Tibial artery (tissue), 4 donors: ENCODE results near the gene CHST1.

Experiments used
- DNase-seq, 2 donors: peaks; one replicate each; pipeline ENCODE4 v3.0.0-alpha.2; 2019
- H3K27ac ChIP-seq, 2 donors: fragments of 200-600 bp; sonication (generic) in 1 of 2; 1 replicate in 1 of 2; 2 replicates in 1 of 2; pipeline ENCODE4 v1.5.1; 2018 to 2019; ENCODE audit warnings: mild to moderate bottlenecking in 1 of 2
- H3K27me3 ChIP-seq, 2 donors: fragments of 200-600 bp; sonication (generic) in 1 of 2; one replicate each; pipeline versions ENCODE4 v1.5.1 to v1.6.0; 2016 to 2019
- H3K36me3 ChIP-seq, 3 donors: fragments of 200-600 bp; sonication (generic) in 2 of 3; one replicate each; pipeline ENCODE4 v1.5.1; 2016 to 2019; ENCODE audit warnings: mild to moderate bottlenecking in 2 of 3
- H3K4me1 ChIP-seq, 4 donors: fragments of 200-600 bp; sonication (generic) in 2 of 4; 1 replicate in 3 of 4; 2 replicates in 1 of 4; pipeline ENCODE4 v1.5.1; 2016 to 2019
- H3K4me3 ChIP-seq, 2 donors: fragments of 200-600 bp; sonication (generic) in 1 of 2; 1 replicate in 1 of 2; 2 replicates in 1 of 2; pipeline ENCODE4 v1.5.1; 2018 to 2019; ENCODE audit warnings: mild to moderate bottlenecking in 2 of 2
- H3K9me3 ChIP-seq, 3 donors: fragments of 200-600 bp; sonication (generic) in 1 of 3; one replicate each; pipeline ENCODE4 v1.5.1; 2016 to 2019
- intact Hi-C: fragments of 100-400 bp; cut with DNase I; formaldehyde crosslinking; loops from one replicate; pipeline ENCODE4 v1.15.0; 2023; ENCODE audit warnings: low total_unique reads
- TF ChIP-seq, protein P1 (sequence below), 2 experiments: fragments of 200-600 bp in 1 of 2; fragments of 450-650 bp in 1 of 2; IDR thresholded peaks; one replicate each; pipeline ENCODE4 v1.5.1; 2017 to 2019; ENCODE audit warnings: antibody characterized with exemption in 2 of 2, mild to moderate bottlenecking in 1 of 2, moderate library complexity in 1 of 2

The CHST1 gene

DNA sequence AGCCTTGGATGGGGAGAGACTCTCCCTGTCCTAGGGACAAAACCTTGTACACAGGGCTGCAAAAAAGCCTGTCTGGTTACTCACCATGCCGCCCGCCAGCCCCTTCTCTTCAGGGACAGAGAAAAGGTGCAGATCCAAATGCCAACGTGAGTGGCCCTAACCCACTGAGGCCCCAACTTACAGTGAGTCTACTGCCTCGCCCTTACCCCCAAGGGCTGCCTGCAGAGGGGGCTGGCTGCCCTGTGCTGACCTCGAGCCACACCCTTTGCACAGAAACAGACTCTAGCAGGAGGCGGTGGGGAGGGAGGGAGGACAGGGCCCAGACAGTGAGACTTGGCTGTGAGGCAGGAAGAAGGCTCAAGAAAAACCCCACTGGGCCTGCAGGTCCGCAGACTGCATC is 13.6 kb upstream of the CHST1 start:
- Histone ChIP-seq H3K27me3 (no peaks in the 10 kb centered on the region), H3K36me3 (no peaks in the 10 kb centered on the region), H3K4me1 (no peaks in the 10 kb centered on the region), H3K4me3 (no peak overlapping the region), H3K27ac (no peak overlapping the region), H3K9me3 (no peaks in the 10 kb centered on the region)
- intact Hi-C loops: no loop called here
- no peak for DNase-seq
- TF ChIP-seq, protein P1, sequence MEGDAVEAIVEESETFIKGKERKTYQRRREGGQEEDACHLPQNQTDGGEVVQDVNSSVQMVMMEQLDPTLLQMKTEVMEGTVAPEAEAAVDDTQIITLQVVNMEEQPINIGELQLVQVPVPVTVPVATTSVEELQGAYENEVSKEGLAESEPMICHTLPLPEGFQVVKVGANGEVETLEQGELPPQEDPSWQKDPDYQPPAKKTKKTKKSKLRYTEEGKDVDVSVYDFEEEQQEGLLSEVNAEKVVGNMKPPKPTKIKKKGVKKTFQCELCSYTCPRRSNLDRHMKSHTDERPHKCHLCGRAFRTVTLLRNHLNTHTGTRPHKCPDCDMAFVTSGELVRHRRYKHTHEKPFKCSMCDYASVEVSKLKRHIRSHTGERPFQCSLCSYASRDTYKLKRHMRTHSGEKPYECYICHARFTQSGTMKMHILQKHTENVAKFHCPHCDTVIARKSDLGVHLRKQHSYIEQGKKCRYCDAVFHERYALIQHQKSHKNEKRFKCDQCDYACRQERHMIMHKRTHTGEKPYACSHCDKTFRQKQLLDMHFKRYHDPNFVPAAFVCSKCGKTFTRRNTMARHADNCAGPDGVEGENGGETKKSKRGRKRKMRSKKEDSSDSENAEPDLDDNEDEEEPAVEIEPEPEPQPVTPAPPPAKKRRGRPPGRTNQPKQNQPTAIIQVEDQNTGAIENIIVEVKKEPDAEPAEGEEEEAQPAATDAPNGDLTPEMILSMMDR (IDR thresholded peaks at IDR 0.05): no peak

DNA sequence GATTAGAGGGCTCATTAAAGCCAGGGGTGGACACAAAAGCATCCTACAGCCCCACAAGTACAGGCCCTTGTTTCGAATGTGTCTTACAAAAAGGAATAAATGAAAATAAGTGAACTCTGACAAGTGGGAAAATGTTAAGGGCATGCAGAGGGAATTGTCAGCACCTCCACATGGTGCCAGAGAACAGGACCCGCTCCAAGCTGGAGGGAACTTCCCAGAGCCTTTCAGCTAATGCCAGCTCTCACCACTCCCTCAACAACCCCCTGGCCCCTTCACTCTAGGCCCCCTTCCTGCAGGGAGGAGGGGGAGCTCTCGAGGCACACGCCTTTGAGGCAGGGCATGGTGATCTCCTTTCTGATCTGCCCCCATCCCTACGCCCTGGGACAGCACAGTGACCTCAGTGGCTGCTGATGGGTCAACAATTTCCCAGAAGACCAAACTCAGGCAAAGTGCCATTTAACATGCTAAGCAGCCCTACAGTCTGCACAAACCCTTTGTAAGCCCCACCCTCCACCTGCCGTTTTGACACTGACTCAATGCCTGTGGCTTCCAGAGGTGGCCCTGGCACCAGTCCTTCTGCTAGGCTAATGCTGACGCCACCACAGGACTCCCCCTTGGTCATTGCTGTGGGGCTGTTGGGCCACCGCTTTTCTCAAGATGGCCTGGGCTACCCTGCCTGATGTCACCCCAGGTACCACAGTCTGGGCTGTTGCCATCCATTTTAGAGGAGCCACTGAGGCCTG is 12.5 kb upstream of the CHST1 start:
- Histone ChIP-seq H3K9me3 (no peaks in the 10 kb centered on the region), H3K4me1 (no peaks in the 10 kb centered on the region), H3K4me3 (no peak overlapping the region), H3K36me3 (no peaks in the 10 kb centered on the region), H3K27me3 (no peaks in the 10 kb centered on the region), H3K27ac (no peak overlapping the region)
- DNase-seq: no peak
- intact Hi-C loops: no loop called here
- TF ChIP-seq, protein P1 (IDR thresholded peaks at IDR 0.05): no peak

DNA sequence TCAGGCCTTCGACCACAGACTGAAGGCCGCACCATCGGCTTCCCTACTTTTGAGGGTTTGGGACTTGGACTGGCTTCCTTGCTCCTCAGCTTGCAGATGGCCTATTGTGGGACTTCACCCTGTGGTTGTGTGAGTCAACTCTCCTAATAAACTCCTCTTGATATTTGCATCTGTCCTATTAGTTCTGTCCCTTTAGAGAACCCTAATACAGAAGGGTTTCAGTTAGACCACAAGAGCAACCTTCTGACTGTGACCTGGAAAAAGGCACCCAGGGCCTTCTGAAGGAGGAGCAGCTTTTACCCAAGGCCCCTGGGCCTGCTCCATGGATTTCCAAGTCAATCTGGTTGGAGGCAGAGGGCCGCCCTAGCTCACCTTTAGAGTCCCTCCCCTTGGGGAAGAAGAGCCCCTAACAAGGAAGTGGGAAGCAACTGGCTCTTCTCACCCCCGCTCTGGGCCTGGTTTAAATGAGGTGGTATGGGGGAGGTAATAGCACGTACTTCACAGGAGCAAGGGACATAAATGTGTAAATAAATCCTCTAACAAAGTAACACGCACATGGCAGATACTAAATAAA is 11.2 kb upstream of the CHST1 start:
- Histone ChIP-seq H3K27me3 (no peaks in the 10 kb centered on the region), H3K27ac (no peak overlapping the region), H3K9me3 (no peaks in the 10 kb centered on the region), H3K4me3 (no peak overlapping the region), H3K36me3 (no peaks in the 10 kb centered on the region), H3K4me1 (no peaks in the 10 kb centered on the region)
- no peak for DNase-seq
- intact Hi-C loops: no loop called here
- TF ChIP-seq, protein P1 (IDR thresholded peaks at IDR 0.05): no peak

DNA sequence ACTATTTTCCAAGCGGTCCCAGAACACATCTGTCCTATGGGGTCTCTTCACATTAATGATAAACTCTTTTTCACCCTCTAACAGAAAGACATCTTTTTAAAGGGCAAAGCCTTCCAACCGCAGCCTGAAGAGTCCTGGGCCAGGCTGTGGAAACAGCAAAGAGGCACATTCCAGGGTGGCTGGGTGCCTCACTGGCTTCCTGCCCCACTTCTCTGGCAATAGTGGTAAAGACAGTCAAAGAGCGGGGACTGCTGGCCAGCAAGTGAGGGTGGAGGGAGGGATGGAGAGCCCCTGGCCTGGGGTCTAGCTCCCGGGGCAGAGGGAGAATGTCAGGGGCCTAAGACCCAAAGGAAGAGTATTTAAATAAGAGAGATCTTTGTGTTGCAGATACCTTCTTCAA is 10.2 kb upstream of the CHST1 start:
- no peak for DNase-seq
- no peak overlapping the region for H3K27ac ChIP-seq
- H3K4me3 ChIP-seq: no peak overlapping the region
- no peaks in the 10 kb centered on the region for H3K36me3 ChIP-seq
- intact Hi-C loops: no loop called here
- no peaks in the 10 kb centered on the region for H3K4me1 ChIP-seq
- no peaks in the 10 kb centered on the region for H3K27me3 ChIP-seq
- no peaks in the 10 kb centered on the region for H3K9me3 ChIP-seq
- TF ChIP-seq, protein P1 (IDR thresholded peaks at IDR 0.05): no peak

DNA sequence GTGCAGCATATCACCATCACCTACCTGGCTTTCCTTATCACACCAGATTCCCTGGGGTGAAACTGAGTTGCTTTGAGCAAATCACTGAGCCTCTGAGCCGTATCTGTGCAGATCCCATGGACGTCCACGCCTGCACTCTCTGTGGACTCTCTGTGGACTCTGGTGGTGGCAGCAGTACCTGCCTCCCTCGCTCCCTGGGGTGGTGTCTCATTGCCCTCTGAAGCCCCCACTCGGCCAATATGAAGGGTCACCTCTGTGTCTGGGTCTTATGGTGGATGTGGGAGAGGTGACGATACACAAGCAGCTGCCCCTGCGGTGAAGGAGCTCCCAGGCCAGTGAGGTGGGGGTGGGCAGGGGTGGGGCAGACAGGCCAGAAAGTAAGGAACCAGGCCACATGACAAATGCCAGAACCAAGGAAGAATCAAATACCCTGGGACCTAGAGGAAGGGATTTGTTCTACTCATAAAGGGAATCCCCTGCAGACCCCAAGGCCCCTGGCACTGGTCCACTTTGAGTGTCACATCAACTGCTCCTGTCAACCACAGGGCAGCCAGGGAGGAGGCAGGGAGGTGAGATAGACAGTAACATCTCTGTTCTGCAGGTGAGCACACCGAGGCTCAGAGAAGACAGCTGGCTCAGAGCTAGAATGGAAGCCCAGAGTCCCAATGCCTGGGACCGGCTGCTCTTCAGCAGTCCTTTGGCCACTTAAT is 9.2 kb upstream of the CHST1 start:
- Histone ChIP-seq H3K27ac (no peak overlapping the region), H3K9me3 (no peaks in the 10 kb centered on the region), H3K36me3 (no peaks in the 10 kb centered on the region), H3K4me3 (no peak overlapping the region), H3K4me1 (no peaks in the 10 kb centered on the region), H3K27me3 (no peaks in the 10 kb centered on the region)
- DNase-seq: no peak
- TF ChIP-seq, protein P1 (IDR thresholded peaks at IDR 0.05): no peak
- intact Hi-C loops: no loop called here
